Pancreas (tissue), 10 donors: ENCODE data around the gene EFCAB6. TPM values are rescaled to one million over a fixed set of nuclear protein-coding genes. Genes with fewer than 3 reads are reported as not detected.

Source experiments
- ATAC-seq, 4 donors: fragments of 200-7000 bp; cut with Tn5 transposase; one replicate each; pipeline versions ENCODE4 v1.8.0 to v1.9.1; 2020; ENCODE audit warnings: mild to moderate bottlenecking in 4 of 4, moderate library complexity in 4 of 4
- DNase-seq, 6 donors: peaks; one replicate each; pipeline ENCODE4 v3.0.0-alpha.2; 2020
- FAIRE-seq: peaks from 2 replicates; lab custom pipeline; 2012; peaks lifted over from hg19 to GRCh38; lab: Jason Lieb, UNC
- H3K27ac ChIP-seq, 4 donors: fragments of 200-600 bp; sonication (generic); 1 replicate in 3 of 4; 2 replicates in 1 of 4; pipeline versions ENCODE4 v1.5.0 to v1.8.0; 2020
- H3K27me3 ChIP-seq, 4 donors: fragments of 200-600 bp; one replicate each; pipeline ENCODE4 v1.8.0; 2021
- H3K36me3 ChIP-seq, 3 donors: fragments of 200-600 bp; sonication (generic) in 1 of 3; one replicate each; pipeline versions ENCODE4 v1.5.0 to v1.8.0; 2020 to 2021
- H3K4me1 ChIP-seq, 3 donors: fragments of 200-600 bp; one replicate each; pipeline ENCODE4 v1.8.0; 2021
- H3K4me3 ChIP-seq, 4 donors: fragments of 200-600 bp; sonication (generic) in 2 of 4; one replicate each; pipeline versions ENCODE4 v1.5.0 to v1.8.0; 2020 to 2021
- H3K9me3 ChIP-seq, 4 donors: fragments of 200-600 bp; one replicate each; pipeline ENCODE4 v1.8.0; 2021
- CTCF ChIP-seq, 4 donors: fragments of 200-600 bp; sonication (generic) in 3 of 4; IDR thresholded peaks; one replicate each; pipeline versions ENCODE4 v1.5.0 to v1.8.0; 2021; ENCODE audit warnings: antibody characterized with exemption in 4 of 4
- WGBS, 2 donors: extraction: QIAGEN DNeasy Blood & Tissue Kit; methylation state at CpG; one replicate each; pipeline ENCODE4 v1.1.7; 2013; 5-methylcytosine and 5-hydroxymethylcytosine counted together
- intact Hi-C, 3 donors: fragments of 100-400 bp; cut with DNase I; formaldehyde crosslinking; loops; one replicate each; pipeline versions ENCODE4 v1.11.1 to v1.14.2; 2022
- polyA plus RNA-seq, 2 donors: library from polyadenylated mRNA; stranded (reverse); fragments of 200-250 nt; gene quantifications; one replicate each; pipeline ENCODE4 v1.2.3, GENCODE V29; 2013
- total RNA-seq, 6 donors: library from RNA; stranded (reverse); fragmentation: NEBNext Ultra II Directional in 4 of 6; extraction: Animal tissue kit (Norgen Biotek cat#: 25700) in 4 of 6; gene quantifications; one replicate each; pipeline versions ENCODE4 v1.2.1 to v1.2.4, GENCODE V29; 2021 to 2023
- donor health status: healthy with polysubstance abuse.
- donor health status: DM: no; HTN: no; CAD: no; lungs with moderate emphysema.
- donor health status: DM: no; HTN: no; CAD: no.
- donor health status: control.
- donor health status: control.
- donor health status: Bipolar disorder and iron deficiency.
- donor health status: DM: yes; HTN: yes; CAD: no.
- donor health status: DM: no; HTN: no; CAD: no.
- donor health status: DM: no; HTN: no; CAD: no.
- donor health status: DM: yes; HTN: yes; CAD: no.

Gene EFCAB6
- total and polyA plus RNA-seq, 8 donors: 1.6 to 3.4 (median 2.2) TPM

GRCh38 chr22:43819931-43820640, 8.0 kb upstream of the EFCAB6 start:
- Histone ChIP-seq H3K4me3 (no peak overlapping the region), H3K27ac (no peak overlapping the region), H3K9me3 (no peaks in the 10 kb centered on the region), H3K27me3 (no peaks in the 10 kb centered on the region), H3K4me1 (peaks cover 6 to 15% (median 12%) of the 10 kb centered on the region in 3 donors), H3K36me3 (no peaks in the 10 kb centered on the region)
- intact Hi-C loops: loop anchor here in 1 of 3 donors (10.0 kb wide), 1 partner anchor 545 kb away; no protein-coding TSS in a partner anchor
- DNase-seq (no peak), FAIRE-seq (no peak), ATAC-seq (no peak)
- 75 to 80% methylated on average over 13 of the region's 13 CpGs for WGBS, 2 donors
- no peak for TF ChIP-seq CTCF (IDR thresholded peaks at IDR 0.05)

DNA sequence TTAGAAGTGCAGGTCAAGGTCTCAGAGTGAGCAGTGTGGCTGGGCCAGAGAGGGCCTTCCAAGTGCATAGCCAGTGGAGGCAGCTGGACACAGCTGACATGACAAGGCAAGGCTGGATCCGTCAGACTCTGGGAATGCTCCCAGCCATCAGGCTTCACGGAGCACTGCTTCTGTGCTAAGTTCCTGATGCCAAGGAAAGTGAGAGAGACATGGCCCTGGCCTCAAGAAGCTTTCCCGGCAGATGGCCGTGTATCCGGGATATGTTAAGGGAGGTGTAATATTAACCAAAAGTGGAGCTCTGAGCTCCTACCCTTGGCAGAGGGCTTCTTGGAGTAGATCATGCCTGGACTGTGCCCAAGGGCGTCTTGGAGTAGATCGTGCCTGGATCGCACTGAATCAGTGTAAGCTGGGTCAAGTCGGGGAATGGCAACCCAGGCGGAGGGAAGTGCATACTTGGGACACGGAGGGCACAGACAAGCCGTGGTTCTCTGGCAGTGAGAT, 7.4 kb upstream of the EFCAB6 start:
- FAIRE-seq: no peak
- TF ChIP-seq CTCF (IDR thresholded peaks at IDR 0.05): no peak
- Histone ChIP-seq H3K4me3 (no peak overlapping the region), H3K27me3 (no peaks in the 10 kb centered on the region), H3K27ac (no peak overlapping the region), H3K4me1 (peaks cover 6 to 15% (median 12%) of the 10 kb centered on the region in 3 donors), H3K36me3 (no peaks in the 10 kb centered on the region), H3K9me3 (no peaks in the 10 kb centered on the region)
- DNase-seq: peak in 1 of 6 donors; percentile 7
- no peak for ATAC-seq
- 86 to 92% methylated on average over 12 of the region's 12 CpGs for WGBS, 2 donors
- intact Hi-C loops: no loop called here

DNA sequence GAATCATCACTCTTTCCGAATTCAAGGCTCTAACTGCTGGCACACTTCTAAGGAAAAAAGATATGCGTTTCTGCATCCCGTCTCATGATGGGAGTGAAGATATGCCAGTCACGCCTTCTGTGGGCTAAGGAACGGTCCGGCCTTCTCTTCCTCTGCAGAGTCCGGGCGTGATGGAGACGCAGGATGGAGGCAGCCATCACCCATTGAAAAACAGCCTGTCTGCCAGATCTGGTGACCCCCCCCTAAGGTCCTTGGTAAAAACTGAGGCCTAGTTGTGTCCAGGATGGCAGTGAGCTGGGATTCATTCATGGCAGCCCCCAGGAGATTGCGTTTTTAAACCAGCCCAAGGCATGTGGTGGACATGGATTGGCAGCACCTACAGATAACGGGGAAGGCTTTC, 6.9 kb upstream of the EFCAB6 start:
- Histone ChIP-seq H3K4me1 (peaks cover 3 to 10% (median 9%) of the 10 kb centered on the region in 3 donors), H3K27me3 (no peaks in the 10 kb centered on the region), H3K27ac (no peak overlapping the region), H3K36me3 (no peaks in the 10 kb centered on the region), H3K4me3 (no peak overlapping the region), H3K9me3 (no peaks in the 10 kb centered on the region)
- WGBS, 2 donors: 91 to 94% methylated on average over 11 of the region's 11 CpGs
- FAIRE-seq: no peak
- no peak for TF ChIP-seq CTCF (IDR thresholded peaks at IDR 0.05)
- DNase-seq: peak in 1 of 6 donors; percentile 3
- no peak for ATAC-seq
- intact Hi-C loops: no loop called here

GRCh38 chr22:43817402-43817801, 5.3 kb upstream of the EFCAB6 start:
- no peak for ATAC-seq
- peaks cover 0 to 10% (median 7%) of the 10 kb centered on the region in 3 donors for H3K4me1 ChIP-seq
- intact Hi-C loops: no loop called here
- no peak for FAIRE-seq
- no peaks in the 10 kb centered on the region for H3K9me3 ChIP-seq
- H3K27me3 ChIP-seq: no peaks in the 10 kb centered on the region
- no peak overlapping the region for H3K4me3 ChIP-seq
- TF ChIP-seq CTCF (IDR thresholded peaks at IDR 0.05): no peak
- no peaks in the 10 kb centered on the region for H3K36me3 ChIP-seq
- 90 to 91% methylated on average over 9 of the region's 9 CpGs for WGBS, 2 donors
- no peak for DNase-seq
- no peak overlapping the region for H3K27ac ChIP-seq

DNA sequence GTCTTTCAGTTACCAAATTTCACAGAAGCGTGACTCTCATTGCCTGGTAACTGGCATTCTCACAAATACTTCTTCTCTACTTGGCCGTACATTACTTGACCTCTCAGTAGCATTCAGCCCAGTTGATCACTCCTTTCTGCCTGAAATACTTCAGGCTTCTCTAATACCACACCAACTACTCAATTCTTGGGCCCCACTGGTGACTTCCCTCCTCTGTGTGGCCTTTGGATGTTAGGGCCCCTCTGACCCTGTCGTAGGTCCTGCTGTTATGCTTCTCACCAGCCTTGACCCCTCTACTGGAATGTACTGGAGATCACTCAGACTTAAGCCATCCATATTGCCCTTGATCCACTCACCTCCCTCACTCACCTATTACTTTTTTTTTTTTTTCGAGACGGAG, 2.2 kb upstream of the EFCAB6 start:
- Histone ChIP-seq H3K27ac (no peak overlapping the region), H3K36me3 (no peaks in the 10 kb centered on the region), H3K27me3 (no peaks in the 10 kb centered on the region), H3K9me3 (no peaks in the 10 kb centered on the region), H3K4me1 (peaks cover 0 to 10% (median 7%) of the 10 kb centered on the region in 3 donors), H3K4me3 (no peak overlapping the region)
- TF ChIP-seq CTCF (IDR thresholded peaks at IDR 0.05): no peak
- ATAC-seq (no peak), DNase-seq (no peak), FAIRE-seq (no peak)
- intact Hi-C loops: no loop called here
- 96 to 97% methylated on average over 5 of the region's 5 CpGs for WGBS, 2 donors
